GM12878 (cell line): ENCODE results near the gene LRRC47. TPM values are rescaled to one million over a fixed set of nuclear protein-coding genes. Genes with fewer than 3 reads are reported as not detected.

ENCODE experiments used
- ATAC-seq: fragments of 200-7000 bp; cut with Tn5 transposase; 3 replicates; pipeline ENCODE4 v1.9.1; 2020; ENCODE audit warnings: mild to moderate bottlenecking, moderate library complexity
- BruUV-seq: library from RNA; stranded (reverse); fragments of 400-500 nt; replicated peaks from 2 replicates; lab custom pipeline; 2021; lab: Mats Ljungman, UMichigan
- CTCF ChIA-PET: fragments of 300-600 bp; sonication (Branson Sonifier 250); formaldehyde crosslinking; extraction: SDS; loops from one replicate; lab custom pipeline; 2021; ENCODE audit warnings: inconsistent platforms; lab: Yijun Ruan, JAX
- POLR2A ChIA-PET: fragments of 350-600 bp; formaldehyde crosslinking; extraction: SDS; loops from one replicate; lab custom pipeline; 2021; ENCODE audit warnings: inconsistent platforms; lab: Charles Lee
- RAD21 ChIA-PET: fragments of 300-600 bp; sonication (Branson Sonifier 250); formaldehyde crosslinking; loops from one replicate; lab custom pipeline; 2023; ENCODE audit warnings: antibody characterized with exemption; ENCODE audit not compliant: unreplicated experiment; lab: Charles Lee
- SMC1A ChIA-PET: fragments of 300-600 bp; sonication (Branson Sonifier 250); formaldehyde crosslinking; loops from one replicate; lab custom pipeline; 2023; ENCODE audit not compliant: unreplicated experiment, uncharacterized antibody; lab: Charles Lee
- DNase-seq: peaks from one replicate; pipeline ENCODE4 v3.0.0-alpha.2; 2011; ENCODE audit warnings: low read depth, low spot score
- FAIRE-seq: peaks from 3 replicates; lab custom pipeline; 2011; peaks lifted over from hg19 to GRCh38; lab: Jason Lieb, UNC
- H2AFZ ChIP-seq: 2 replicates; pipeline ENCODE4 v1.6.0; 2011; ENCODE audit warnings: low read depth, low read length, control low read depth; ENCODE audit not compliant: control insufficient read depth
- H3K27ac ChIP-seq: 2 replicates; pipeline ENCODE4 v1.5.1; 2011; ENCODE audit warnings: control low read depth; ENCODE audit not compliant: control insufficient read depth, insufficient read depth
- H3K27me3 ChIP-seq, 2 experiments: replicated peaks in 1 of 2; 2 replicates each; pipeline versions ENCODE4 v1.6.0 to v1.6.1; 2011; ENCODE audit warnings: low read length in 1 of 2; ENCODE audit not compliant: control insufficient read depth in 2 of 2, insufficient read depth in 2 of 2
- H3K36me3 ChIP-seq, 2 experiments: 2 replicates each; pipeline ENCODE4 v1.5.1; 2011; ENCODE audit warnings: low read length in 1 of 2; ENCODE audit not compliant: control insufficient read depth in 2 of 2, insufficient read depth in 2 of 2
- H3K4me1 ChIP-seq: 2 replicates; pipeline ENCODE4 v1.6.1; 2011; ENCODE audit warnings: mild to moderate bottlenecking, low read length, moderate library complexity, mixed read lengths; ENCODE audit not compliant: control insufficient read depth, insufficient read depth
- H3K4me2 ChIP-seq: 2 replicates; pipeline ENCODE4 v1.6.0; 2011; ENCODE audit warnings: control low read depth; ENCODE audit not compliant: control insufficient read depth, insufficient read depth
- H3K4me3 ChIP-seq: fragments of 200-600 bp; sonication (generic); 2 replicates; pipeline ENCODE4 v1.5.1; 2016
- H3K79me2 ChIP-seq: 2 replicates; pipeline ENCODE4 v1.6.0; 2011; ENCODE audit warnings: low read length; ENCODE audit not compliant: control insufficient read depth, insufficient read depth
- H3K9ac ChIP-seq: 2 replicates; pipeline ENCODE4 v1.8.0; 2011; ENCODE audit warnings: low read length, control low read depth, mixed read lengths; ENCODE audit not compliant: control insufficient read depth, insufficient read depth
- H3K9me3 ChIP-seq: replicated peaks from 3 replicates; pipeline ENCODE4 v1.5.1; 2011; ENCODE audit warnings: mild to moderate bottlenecking, low read length; ENCODE audit not compliant: control insufficient read depth, insufficient read depth
- H4K20me1 ChIP-seq: 2 replicates; pipeline ENCODE4 v1.6.0; 2011; ENCODE audit not compliant: control insufficient read depth, insufficient read depth
- ATF7 ChIP-seq: fragments of 450-650 bp; IDR thresholded peaks from 2 replicates; pipeline ENCODE4 v1.6.1; 2016; ENCODE audit warnings: low read depth, mild to moderate bottlenecking
- BMI1 ChIP-seq: fragments of 450-650 bp; IDR thresholded peaks from 2 replicates; pipeline ENCODE4 v1.6.1; 2016; ENCODE audit warnings: mild to moderate bottlenecking, moderate library complexity, borderline replicate concordance
- EED ChIP-seq: sonication (generic); IDR thresholded peaks from 2 replicates; pipeline ENCODE4 v1.6.1; 2016; ENCODE audit warnings: antibody characterized with exemption, low read depth
- FOS ChIP-seq: IDR thresholded peaks from 3 replicates; pipeline ENCODE4 v1.6.1; 2011; ENCODE audit warnings: borderline replicate concordance; ENCODE audit not compliant: insufficient read length; ENCODE audit errors: extremely low read depth
- JUND ChIP-seq: IDR thresholded peaks from 2 replicates; pipeline ENCODE4 v1.6.1; 2012; ENCODE audit warnings: low read depth, mild to moderate bottlenecking, low read length, improper control_type of control experiment, moderate library complexity
- MYB ChIP-seq: fragments of 150-350 bp; IDR thresholded peaks from 2 replicates; pipeline ENCODE4 v1.6.1; 2014; ENCODE audit warnings: mild to moderate bottlenecking, low read depth, low read length, borderline replicate concordance
- MYC ChIP-seq: IDR thresholded peaks from 2 replicates; pipeline ENCODE4 v1.6.1; 2011; ENCODE audit warnings: mild to moderate bottlenecking, low read length, moderate library complexity, inconsistent platforms; ENCODE audit not compliant: insufficient read depth, insufficient replicate concordance, insufficient read length, severe bottlenecking
- PML ChIP-seq: IDR thresholded peaks from 2 replicates; pipeline ENCODE4 v1.6.1; 2012; ENCODE audit warnings: low read length, inconsistent platforms
- RB1 ChIP-seq: fragments of 450-650 bp; formaldehyde crosslinking; IDR thresholded peaks from 2 replicates; pipeline ENCODE4 v1.6.1; 2017; ENCODE audit warnings: mild to moderate bottlenecking, borderline replicate concordance
- RUNX3 ChIP-seq: IDR thresholded peaks from 2 replicates; pipeline ENCODE4 v1.6.1; 2012; ENCODE audit warnings: low read length, inconsistent platforms
- TARDBP ChIP-seq: IDR thresholded peaks from 2 replicates; pipeline ENCODE4 v1.6.1; 2016; ENCODE audit warnings: borderline replicate concordance
- TBL1XR1 ChIP-seq: IDR thresholded peaks from 2 replicates; pipeline ENCODE4 v1.6.1; 2012; ENCODE audit warnings: low read depth, low read length, improper control_type of control experiment
- TCF12 ChIP-seq: IDR thresholded peaks from 2 replicates; pipeline ENCODE4 v1.6.1; 2011; ENCODE audit warnings: low read depth, mild to moderate bottlenecking, low read length
- YBX1 ChIP-seq: fragments of 450-650 bp; IDR thresholded peaks from 2 replicates; pipeline ENCODE4 v1.6.1; 2016; ENCODE audit warnings: antibody characterized with exemption
- WGBS: methylation state at CpG from one replicate; pipeline ENCODE4 v1.1.6; 2016; ENCODE audit warnings: low lambda C conversion rate; ENCODE audit not compliant: insufficient replicate concordance, insufficient coverage; ENCODE audit errors: missing lambda C conversion rate; 5-methylcytosine and 5-hydroxymethylcytosine counted together
- in situ Hi-C: fragments of 300-500 bp; cut with MboI; formaldehyde crosslinking; loops from 9 replicates; pipeline ENCODE4 v1.14.3; 2018; ENCODE audit warnings: mixed read lengths
- intact Hi-C: fragments of 100-400 bp; cut with micrococcal nuclease; formaldehyde crosslinking; loops from one replicate; pipeline ENCODE4 v1.14.2; 2022; ENCODE audit not compliant: unreplicated experiment
- polyA plus RNA-seq, 11 experiments: library from polyadenylated mRNA; depleted of rRNA in 4 of 11; unstranded in 6 of 11; stranded (reverse) in 5 of 11; fragments of >200 nt; fragmentation: Nextera tagmentation in 4 of 11; fragmentation: Illumina TruSeq in 1 of 11; extraction: Ambion mirVana in 4 of 11; extraction: Trizol in 1 of 11; gene quantifications; 1 replicate in 1 of 11; 2 replicates in 10 of 11; pipeline versions ENCODE4 v1.2.1 to v1.2.3, GENCODE V29; 2011 to 2016; ENCODE audit warnings: inconsistent platforms in 2 of 11, missing spikeins in 2 of 11, low read depth in 1 of 11
- total RNA-seq, 4 experiments: library from RNA; depleted of rRNA in 3 of 4; stranded (reverse); fragments of >200 nt in 3 of 4; fragmentation: Illumina TruSeq in 1 of 4; extraction: Trizol in 1 of 4; gene quantifications; 2 replicates each; pipeline versions ENCODE4 v1.2.1 to v1.2.3, GENCODE V29; 2013 to 2021
- TF ChIP-seq, protein P1 (sequence below): fragments of 450-650 bp; formaldehyde crosslinking; IDR thresholded peaks from 2 replicates; pipeline ENCODE4 v1.4.0; 2022; ENCODE audit warnings: mild to moderate bottlenecking, moderate library complexity
- TF ChIP-seq, protein P2 (sequence below): fragments of 450-650 bp; IDR thresholded peaks from 2 replicates; pipeline ENCODE4 v1.6.1; 2014; ENCODE audit warnings: mild to moderate bottlenecking
- TF ChIP-seq, protein P3 (sequence below), 3 experiments: IDR thresholded peaks in 2 of 3; conservative IDR thresholded peaks in 1 of 3; 2 replicates each; pipeline ENCODE4 v1.5.1; 2011; ENCODE audit warnings: low read depth in 3 of 3, low read length in 3 of 3, mild to moderate bottlenecking in 3 of 3, control low read depth in 2 of 3, moderate library complexity in 2 of 3, inconsistent platforms in 1 of 3, mixed read lengths in 1 of 3; ENCODE audit not compliant: control insufficient read depth in 2 of 3, insufficient read depth in 1 of 3; ENCODE audit errors: extremely low read depth in 1 of 3

Gene LRRC47
- total and polyA plus RNA-seq, 10 of the 15 experiments (the other 5 are each of a cell fraction or from before 2014, with no cell fraction given), result 2.5 to 34.6 (median 18.2) TPM

DNA sequence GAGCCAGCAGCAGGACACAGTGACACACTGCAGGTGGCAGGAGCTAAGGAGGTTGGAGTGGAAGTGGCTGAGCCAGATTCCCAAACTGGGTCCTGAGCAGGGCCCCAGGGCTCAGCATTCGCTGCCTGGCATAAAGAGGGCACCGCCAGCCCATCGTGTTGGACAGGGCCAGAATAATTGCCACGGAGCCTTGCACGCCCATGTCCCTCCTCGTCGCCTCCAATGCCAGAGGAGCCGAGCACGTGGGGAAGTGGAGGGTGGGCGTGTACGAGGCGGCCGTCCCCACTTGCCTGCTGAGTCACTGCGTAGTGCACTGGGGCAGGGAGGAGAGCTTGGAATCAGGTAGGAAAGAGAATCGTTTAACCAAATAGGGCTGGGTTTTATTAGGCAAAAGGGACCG, 26.1 kb upstream of the LRRC47 start (continued):
- TF ChIP-seq, protein P1, sequence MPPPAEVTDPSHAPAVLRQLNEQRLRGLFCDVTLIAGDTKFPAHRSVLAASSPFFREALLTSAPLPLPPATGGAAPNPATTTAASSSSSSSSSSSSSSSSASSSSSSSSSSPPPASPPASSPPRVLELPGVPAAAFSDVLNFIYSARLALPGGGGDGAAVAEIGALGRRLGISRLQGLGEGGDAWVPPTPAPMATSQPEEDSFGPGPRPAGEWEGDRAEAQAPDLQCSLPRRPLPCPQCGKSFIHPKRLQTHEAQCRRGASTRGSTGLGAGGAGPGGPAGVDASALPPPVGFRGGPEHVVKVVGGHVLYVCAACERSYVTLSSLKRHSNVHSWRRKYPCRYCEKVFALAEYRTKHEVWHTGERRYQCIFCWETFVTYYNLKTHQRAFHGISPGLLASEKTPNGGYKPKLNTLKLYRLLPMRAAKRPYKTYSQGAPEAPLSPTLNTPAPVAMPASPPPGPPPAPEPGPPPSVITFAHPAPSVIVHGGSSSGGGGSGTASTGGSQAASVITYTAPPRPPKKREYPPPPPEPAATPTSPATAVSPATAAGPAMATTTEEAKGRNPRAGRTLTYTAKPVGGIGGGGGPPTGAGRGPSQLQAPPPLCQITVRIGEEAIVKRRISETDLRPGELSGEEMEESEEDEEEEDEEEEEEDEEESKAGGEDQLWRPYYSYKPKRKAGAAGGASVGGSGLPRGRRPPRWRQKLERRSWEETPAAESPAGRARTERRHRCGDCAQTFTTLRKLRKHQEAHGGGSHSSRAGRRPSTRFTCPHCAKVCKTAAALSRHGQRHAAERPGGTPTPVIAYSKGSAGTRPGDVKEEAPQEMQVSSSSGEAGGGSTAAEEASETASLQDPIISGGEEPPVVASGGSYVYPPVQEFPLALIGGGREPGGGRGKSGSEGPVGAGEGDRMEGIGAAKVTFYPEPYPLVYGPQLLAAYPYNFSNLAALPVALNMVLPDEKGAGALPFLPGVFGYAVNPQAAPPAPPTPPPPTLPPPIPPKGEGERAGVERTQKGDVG (CRISPR knock-in tag), result no peak
- TF ChIP-seq EED, result no peak

DNA sequence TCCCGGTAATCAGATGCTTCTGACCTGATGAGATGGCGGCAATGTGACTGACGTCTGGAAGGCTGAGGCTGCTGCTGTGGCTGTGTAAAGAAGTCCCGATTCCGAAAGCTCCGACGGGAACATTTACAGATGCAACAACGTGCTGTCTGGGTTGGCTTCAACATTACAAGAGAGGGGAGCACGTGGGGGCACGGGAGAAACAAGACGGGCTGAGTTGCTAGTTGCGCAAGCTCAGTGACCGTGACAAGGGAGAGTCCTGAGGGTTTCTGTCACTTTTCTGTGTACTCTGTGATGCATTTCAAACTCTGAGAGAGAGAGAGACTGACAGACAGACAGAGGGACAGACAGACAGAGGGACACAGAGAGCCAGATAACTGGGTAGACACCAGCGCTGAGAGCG, 25.6 kb upstream of the LRRC47 start:
- no peak overlapping the region for H3K9ac ChIP-seq
- DNase-seq (no peak), FAIRE-seq (no peak), ATAC-seq (no peak)
- in situ Hi-C loops, result no loop called here
- H4K20me1 ChIP-seq, result no peaks in the 10 kb centered on the region
- peaks cover 0 to 4% of the 10 kb centered on the region in 2 experiments; a peak in 3 of 4 replicates for H3K36me3 ChIP-seq
- no peak overlapping the region for H2AFZ ChIP-seq
- POLR2A ChIA-PET, result no interaction called here
- H3K27me3 ChIP-seq, result no peaks in the 10 kb centered on the region
- no peak overlapping the region for H3K4me2 ChIP-seq
- 97% methylated on average over 15 of the region's 15 CpGs for WGBS
- CTCF ChIA-PET, result no interaction called here
- H3K9me3 ChIP-seq, result no peaks in the 10 kb centered on the region
- RAD21 ChIA-PET, result no interaction called here
- no peaks in the 10 kb centered on the region for H3K4me1 ChIP-seq
- no peak overlapping the region for H3K4me3 ChIP-seq
- SMC1A ChIA-PET, result no interaction called here
- intact Hi-C loops, result no loop called here
- BruUV-seq, result no TSS peak
- H3K27ac ChIP-seq, result no peak overlapping the region
- H3K79me2 ChIP-seq, result no peaks in the 10 kb centered on the region
- no peak for TF ChIP-seq TCF12
- TF ChIP-seq TARDBP, result no peak
- no peak for TF ChIP-seq PML
- TF ChIP-seq RUNX3, result no peak
- TF ChIP-seq YBX1, result no peak
- TF ChIP-seq, protein P2, sequence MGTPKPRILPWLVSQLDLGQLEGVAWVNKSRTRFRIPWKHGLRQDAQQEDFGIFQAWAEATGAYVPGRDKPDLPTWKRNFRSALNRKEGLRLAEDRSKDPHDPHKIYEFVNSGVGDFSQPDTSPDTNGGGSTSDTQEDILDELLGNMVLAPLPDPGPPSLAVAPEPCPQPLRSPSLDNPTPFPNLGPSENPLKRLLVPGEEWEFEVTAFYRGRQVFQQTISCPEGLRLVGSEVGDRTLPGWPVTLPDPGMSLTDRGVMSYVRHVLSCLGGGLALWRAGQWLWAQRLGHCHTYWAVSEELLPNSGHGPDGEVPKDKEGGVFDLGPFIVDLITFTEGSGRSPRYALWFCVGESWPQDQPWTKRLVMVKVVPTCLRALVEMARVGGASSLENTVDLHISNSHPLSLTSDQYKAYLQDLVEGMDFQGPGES, result no peak
- no peak for TF ChIP-seq TBL1XR1
- no peak for TF ChIP-seq BMI1
- TF ChIP-seq MYB, result no peak
- no peak for TF ChIP-seq MYC
- no peak for TF ChIP-seq RB1
- TF ChIP-seq, protein P3, sequence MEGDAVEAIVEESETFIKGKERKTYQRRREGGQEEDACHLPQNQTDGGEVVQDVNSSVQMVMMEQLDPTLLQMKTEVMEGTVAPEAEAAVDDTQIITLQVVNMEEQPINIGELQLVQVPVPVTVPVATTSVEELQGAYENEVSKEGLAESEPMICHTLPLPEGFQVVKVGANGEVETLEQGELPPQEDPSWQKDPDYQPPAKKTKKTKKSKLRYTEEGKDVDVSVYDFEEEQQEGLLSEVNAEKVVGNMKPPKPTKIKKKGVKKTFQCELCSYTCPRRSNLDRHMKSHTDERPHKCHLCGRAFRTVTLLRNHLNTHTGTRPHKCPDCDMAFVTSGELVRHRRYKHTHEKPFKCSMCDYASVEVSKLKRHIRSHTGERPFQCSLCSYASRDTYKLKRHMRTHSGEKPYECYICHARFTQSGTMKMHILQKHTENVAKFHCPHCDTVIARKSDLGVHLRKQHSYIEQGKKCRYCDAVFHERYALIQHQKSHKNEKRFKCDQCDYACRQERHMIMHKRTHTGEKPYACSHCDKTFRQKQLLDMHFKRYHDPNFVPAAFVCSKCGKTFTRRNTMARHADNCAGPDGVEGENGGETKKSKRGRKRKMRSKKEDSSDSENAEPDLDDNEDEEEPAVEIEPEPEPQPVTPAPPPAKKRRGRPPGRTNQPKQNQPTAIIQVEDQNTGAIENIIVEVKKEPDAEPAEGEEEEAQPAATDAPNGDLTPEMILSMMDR (IDR thresholded peaks at IDR 0.05 in 2 of 3, conservative IDR thresholded peaks at IDR 0.05 in 1 of 3; ENCODE audit: control insufficient read depth in 2 of 3, extremely low read depth in 1 of 3, insufficient read depth in 1 of 3, low read depth in 3 of 3, low read length in 3 of 3), result no peak
- TF ChIP-seq JUND, result no peak
- no peak for TF ChIP-seq FOS
- no peak for TF ChIP-seq ATF7
